Colonic mucosa (tissue), 4 donors: ENCODE data around the gene ICOSLG. TPM values are rescaled to one million over a fixed set of nuclear protein-coding genes. Genes with fewer than 3 reads are reported as not detected.

Source experiments
- DNase-seq: peaks from one replicate; pipeline ENCODE4 v3.0.0-alpha.2; 2020
- H3K27ac ChIP-seq: fragments of 200-600 bp; one replicate; pipeline ENCODE4 v1.8.0; 2021
- H3K27me3 ChIP-seq: fragments of 200-600 bp; one replicate; pipeline ENCODE4 v1.8.0; 2021
- H3K36me3 ChIP-seq: fragments of 200-600 bp; one replicate; pipeline ENCODE4 v1.8.0; 2021
- H3K4me1 ChIP-seq: fragments of 200-600 bp; one replicate; pipeline ENCODE4 v1.8.0; 2021; ENCODE audit warnings: mild to moderate bottlenecking
- H3K4me3 ChIP-seq: fragments of 200-600 bp; one replicate; pipeline ENCODE4 v1.8.0; 2021
- H3K9ac ChIP-seq, 2 donors: one replicate each; pipeline ENCODE4 v1.7.0; 2013; ENCODE audit warnings: control low read depth in 2 of 2, low read depth in 2 of 2, low read length in 2 of 2
- H3K9me3 ChIP-seq: fragments of 200-600 bp; one replicate; pipeline ENCODE4 v1.8.0; 2021
- intact Hi-C: fragments of 100-400 bp; cut with DNase I; formaldehyde crosslinking; loops from one replicate; pipeline ENCODE4 v1.14.1; 2022
- total RNA-seq, 2 donors: library from RNA; stranded (reverse); fragmentation: NEBNext Ultra II Directional in 1 of 2; extraction: Animal tissue kit (Norgen Biotek cat#: 25700) in 1 of 2; gene quantifications; one replicate each; pipeline ENCODE4 v1.2.1, GENCODE V29; 2021
- TF ChIP-seq, protein P1 (sequence below): fragments of 200-600 bp; IDR thresholded peaks from one replicate; pipeline ENCODE4 v1.8.0; 2022; ENCODE audit warnings: antibody characterized with exemption, mild to moderate bottlenecking
- donor health status: healthy.
- donor health status: DM: no; HTN: no; CAD: no.
- donor health status: DM: no; HTN: no; CAD: no.

ICOSLG gene
- total RNA-seq, 2 donors from 2014 or later: 4.0 to 4.9 TPM

DNA sequence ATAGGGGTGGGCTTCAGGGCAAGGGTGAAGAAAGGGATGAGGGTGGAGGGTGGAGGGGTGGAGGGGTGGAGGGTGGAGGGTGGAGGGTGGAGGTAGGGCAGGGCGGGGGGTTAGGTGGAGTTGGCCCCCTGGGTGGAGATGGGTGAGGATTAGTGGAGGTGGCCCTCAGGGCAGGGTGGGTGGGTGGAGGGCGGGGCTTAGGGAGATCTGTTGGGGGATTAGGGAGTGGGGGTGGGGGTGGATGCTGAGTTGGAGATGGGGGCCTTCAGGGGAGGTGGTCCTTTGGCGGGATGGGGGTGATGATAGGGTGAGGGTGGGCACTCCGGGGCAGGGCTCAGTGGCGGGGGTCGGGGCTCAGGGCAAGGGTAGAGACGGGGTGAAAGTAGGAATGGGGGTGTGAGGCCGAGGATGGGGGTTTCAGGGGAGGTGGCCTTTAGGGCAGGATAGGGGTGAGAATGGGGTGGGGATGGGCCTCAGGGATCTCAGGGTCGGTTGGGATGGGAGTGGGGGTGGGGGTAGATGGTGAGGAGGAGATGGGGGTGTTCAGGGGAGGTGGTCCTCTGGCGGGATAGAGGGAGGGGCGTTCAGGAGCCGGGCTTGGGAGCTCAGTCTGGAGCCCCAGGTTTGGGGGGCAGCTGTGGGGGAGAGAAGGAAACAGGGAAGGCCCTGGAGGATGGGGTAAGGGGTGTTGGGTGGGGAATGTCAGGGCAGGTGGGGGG lies 21.8 kb upstream of the ICOSLG start:
- TF ChIP-seq, protein P1, sequence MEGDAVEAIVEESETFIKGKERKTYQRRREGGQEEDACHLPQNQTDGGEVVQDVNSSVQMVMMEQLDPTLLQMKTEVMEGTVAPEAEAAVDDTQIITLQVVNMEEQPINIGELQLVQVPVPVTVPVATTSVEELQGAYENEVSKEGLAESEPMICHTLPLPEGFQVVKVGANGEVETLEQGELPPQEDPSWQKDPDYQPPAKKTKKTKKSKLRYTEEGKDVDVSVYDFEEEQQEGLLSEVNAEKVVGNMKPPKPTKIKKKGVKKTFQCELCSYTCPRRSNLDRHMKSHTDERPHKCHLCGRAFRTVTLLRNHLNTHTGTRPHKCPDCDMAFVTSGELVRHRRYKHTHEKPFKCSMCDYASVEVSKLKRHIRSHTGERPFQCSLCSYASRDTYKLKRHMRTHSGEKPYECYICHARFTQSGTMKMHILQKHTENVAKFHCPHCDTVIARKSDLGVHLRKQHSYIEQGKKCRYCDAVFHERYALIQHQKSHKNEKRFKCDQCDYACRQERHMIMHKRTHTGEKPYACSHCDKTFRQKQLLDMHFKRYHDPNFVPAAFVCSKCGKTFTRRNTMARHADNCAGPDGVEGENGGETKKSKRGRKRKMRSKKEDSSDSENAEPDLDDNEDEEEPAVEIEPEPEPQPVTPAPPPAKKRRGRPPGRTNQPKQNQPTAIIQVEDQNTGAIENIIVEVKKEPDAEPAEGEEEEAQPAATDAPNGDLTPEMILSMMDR: no peak
- intact Hi-C loops: no loop called here

DNA sequence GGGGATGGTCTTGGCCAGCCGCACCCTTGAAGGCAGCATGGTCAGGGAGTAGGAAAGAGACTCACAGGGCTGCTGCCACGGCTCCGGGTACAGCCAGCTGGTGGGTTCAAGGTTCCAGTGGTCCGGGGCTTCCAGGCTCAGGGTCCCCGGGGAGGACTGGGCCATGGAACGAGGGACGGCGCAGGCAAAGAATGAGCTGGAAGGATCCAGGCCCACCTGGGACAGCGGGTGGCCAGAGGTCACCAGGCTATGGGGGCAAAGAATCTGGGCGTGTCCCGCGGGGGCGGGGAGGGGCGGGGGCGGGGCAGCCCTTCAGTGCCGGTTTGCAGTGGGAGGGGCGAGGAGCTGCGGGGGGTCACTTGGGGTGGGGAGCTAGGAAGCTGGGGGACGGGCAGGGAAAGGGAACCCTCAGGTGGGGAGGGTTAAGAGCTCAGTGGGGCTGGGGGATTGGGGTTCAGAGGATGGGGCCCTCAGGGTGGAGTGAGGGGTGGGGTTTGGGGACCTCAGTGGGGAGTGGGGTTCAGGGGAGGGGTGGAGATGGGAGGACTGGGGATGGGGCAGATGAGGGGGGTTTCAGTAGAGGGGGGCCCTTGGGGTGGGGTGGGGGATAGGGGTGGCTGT lies 21.0 kb upstream of the ICOSLG start, which contains the start of gene DNMT3L:
DNMT3L (minus strand) TSS at position 223 of the 621 bp plus-strand sequence. CDS start 638 bp downstream, outside the sequence.
- Histone ChIP-seq H3K9ac (no peak within 1 kb of the TSS), H3K9me3 (no peaks in the 10 kb centered on the region), H3K4me3 (no peak within 1 kb of the TSS), H3K36me3 (no peaks in the 10 kb centered on the region), H3K27ac (no peak within 1 kb of the TSS), H3K4me1 (no peaks in the 10 kb centered on the region), H3K27me3 (no peaks in the 10 kb centered on the region)
- intact Hi-C loops: no loop called here
- DNase-seq: no peak
- TF ChIP-seq, protein P1: no peak

More for the DNA sequence above, 21.8 kb upstream of the ICOSLG start:
- no peak overlapping the region for H3K9ac ChIP-seq
- no peaks in the 10 kb centered on the region for H3K4me1 ChIP-seq
- no peaks in the 10 kb centered on the region for H3K9me3 ChIP-seq
- H3K36me3 ChIP-seq: no peaks in the 10 kb centered on the region
- no peak overlapping the region for H3K27ac ChIP-seq
- no peak for DNase-seq
- H3K4me3 ChIP-seq: no peak overlapping the region
- H3K27me3 ChIP-seq: no peaks in the 10 kb centered on the region

DNA sequence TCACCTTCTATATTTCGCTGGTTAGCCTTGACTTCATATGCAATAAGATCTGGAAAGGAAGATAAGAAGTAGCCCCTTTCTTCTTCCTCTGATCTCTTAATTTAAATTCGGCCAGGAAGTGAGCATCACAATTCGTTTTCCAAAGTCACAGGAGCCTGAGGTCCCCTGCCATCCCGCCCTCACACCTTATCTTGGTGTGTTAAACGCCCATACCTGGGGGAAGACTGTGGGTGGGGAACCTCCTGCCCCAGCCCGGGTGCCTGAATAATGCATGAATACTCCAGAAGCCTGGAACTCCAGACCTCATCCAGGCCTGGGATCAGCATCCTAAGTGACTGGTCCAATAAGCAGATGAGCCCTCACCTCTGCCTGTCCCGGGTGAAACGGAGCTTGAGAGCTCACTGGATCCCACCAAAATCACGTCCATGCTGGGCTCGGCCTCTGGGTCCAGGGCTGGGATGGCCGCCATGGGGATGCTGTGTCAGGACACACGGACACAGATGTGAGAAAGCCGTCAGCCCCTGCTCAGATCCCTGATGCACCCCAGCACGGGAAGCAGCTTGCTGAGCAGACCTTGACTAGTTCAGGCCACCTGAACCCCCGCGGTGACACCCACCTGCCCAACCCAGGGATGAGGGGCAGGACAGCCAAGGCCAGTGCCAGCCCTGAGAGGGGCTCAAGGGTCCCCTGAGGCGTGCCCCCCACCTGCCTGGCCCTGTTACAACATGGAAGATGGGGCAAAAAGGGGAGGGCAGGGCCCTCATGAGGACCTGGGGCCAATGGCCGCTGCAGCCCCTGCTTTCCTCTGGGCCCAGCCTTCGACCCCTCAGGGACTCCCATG lies 20.3 kb upstream of the ICOSLG start:
- no peaks in the 10 kb centered on the region for H3K9me3 ChIP-seq
- H3K9ac ChIP-seq: no peak overlapping the region
- intact Hi-C loops: no loop called here
- no peaks in the 10 kb centered on the region for H3K36me3 ChIP-seq
- no peak overlapping the region for H3K4me3 ChIP-seq
- no peak overlapping the region for H3K27ac ChIP-seq
- TF ChIP-seq, protein P1: no peak
- no peak for DNase-seq
- no peaks in the 10 kb centered on the region for H3K4me1 ChIP-seq
- no peaks in the 10 kb centered on the region for H3K27me3 ChIP-seq

- Histone ChIP-seq H3K27me3 (no peaks in the 10 kb centered on the region), H3K9ac (no peak overlapping the region), H3K4me1 (no peaks in the 10 kb centered on the region), H3K9me3 (no peaks in the 10 kb centered on the region), H3K36me3 (no peaks in the 10 kb centered on the region), H3K27ac (no peak overlapping the region), H3K4me3 (no peak overlapping the region)
- intact Hi-C loops: no loop called here
- TF ChIP-seq, protein P1: no peak
- DNase-seq: no peak
Observed at GRCh38 chr21:44260066-44260465, 19.3 kb upstream of the ICOSLG start.

DNA sequence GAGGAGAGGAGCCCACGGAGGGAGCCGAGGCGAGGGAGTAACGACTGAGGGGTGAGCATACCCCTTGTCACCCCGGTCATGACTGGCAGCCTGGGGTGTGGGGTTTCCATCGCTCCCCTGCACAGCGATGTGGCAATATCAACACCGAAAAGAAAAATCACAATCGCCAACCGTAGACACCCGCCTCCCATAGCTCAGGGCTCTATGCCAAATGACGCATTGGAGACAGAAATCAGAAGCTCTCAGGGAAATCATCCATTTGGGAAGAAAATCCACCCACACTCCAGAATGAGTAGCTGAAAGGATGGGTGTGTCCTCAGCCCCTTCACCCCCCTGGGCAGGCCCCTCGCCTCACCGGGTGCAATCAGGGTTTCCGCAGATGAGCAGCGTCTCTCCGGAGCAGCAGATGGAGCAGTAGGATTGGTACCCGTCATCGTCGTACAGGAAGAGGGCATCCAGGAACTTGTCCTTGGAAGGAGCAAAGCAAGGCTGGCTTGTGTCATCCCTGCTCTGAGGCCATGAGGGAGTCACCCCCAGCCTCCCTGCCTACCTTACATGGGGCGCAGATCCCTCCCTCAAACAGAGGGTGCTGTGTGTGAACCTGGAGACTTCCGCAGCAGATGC lies 18.5 kb upstream of the ICOSLG start:
- TF ChIP-seq, protein P1: no peak
- H3K27ac ChIP-seq: no peak overlapping the region
- no peak overlapping the region for H3K9ac ChIP-seq
- H3K4me1 ChIP-seq: no peaks in the 10 kb centered on the region
- intact Hi-C loops: no loop called here
- no peaks in the 10 kb centered on the region for H3K27me3 ChIP-seq
- H3K9me3 ChIP-seq: no peaks in the 10 kb centered on the region
- DNase-seq: no peak
- no peak overlapping the region for H3K4me3 ChIP-seq
- no peaks in the 10 kb centered on the region for H3K36me3 ChIP-seq
